SH-SY5Y (cell line): ENCODE data around the gene MRO.

Experiments used
- GATA2 ChIP-seq: IDR thresholded peaks from 2 replicates; pipeline ENCODE4 v1.6.1; 2011; ENCODE audit warnings: mild to moderate bottlenecking, low read depth, low read length
- GATA3 ChIP-seq: IDR thresholded peaks from 2 replicates; pipeline ENCODE4 v1.6.1; 2011; ENCODE audit warnings: low read depth, mild to moderate bottlenecking, low read length, moderate library complexity

DNA sequence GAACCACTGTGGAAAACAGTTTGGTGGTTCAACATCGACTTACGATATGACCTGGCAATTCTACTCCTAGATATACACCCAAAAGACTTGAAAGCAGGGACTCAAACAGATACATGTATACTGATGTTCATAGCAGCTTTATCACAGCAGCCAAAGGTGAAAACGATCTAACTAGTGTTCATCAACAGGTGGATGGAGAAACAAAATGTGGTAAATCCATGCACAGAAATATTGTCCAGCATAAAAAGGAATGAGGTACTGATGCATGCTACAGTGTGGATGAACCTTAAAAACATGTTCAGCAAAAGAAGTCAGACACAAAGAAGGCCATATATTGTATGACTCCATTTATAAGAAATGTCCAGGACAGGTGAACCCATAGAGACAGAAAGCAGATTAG lies 36.3 kb downstream of the MRO start:
- TF ChIP-seq GATA2: no peak
- no peak for TF ChIP-seq GATA3
